Endothelial cell of umbilical vein (primary cell): ENCODE measurements around the gene MGLL. TPM values are rescaled to one million over a fixed set of nuclear protein-coding genes. Genes with fewer than 3 reads are reported as not detected.

Experiments used
- BruUV-seq: library from RNA; stranded (reverse); fragments of 400-500 nt; replicated peaks from 2 replicates; lab custom pipeline; 2021; lab: Mats Ljungman, UMichigan
- CTCF ChIA-PET: fragments of 300-600, 350-600 bp; sonication (Branson Sonifier 250); formaldehyde crosslinking; loops from one replicate; lab custom pipeline; 2021; ENCODE audit warnings: antibody characterized with exemption, inconsistent platforms; lab: Charles Lee
- POLR2A ChIA-PET: fragments of 300-600, 350-600 bp; sonication (Branson Sonifier 250); formaldehyde crosslinking; loops from one replicate; lab custom pipeline; 2021; ENCODE audit warnings: antibody characterized with exemption, inconsistent platforms; lab: Charles Lee
- DNase-seq: peaks from one replicate; pipeline ENCODE4 v3.0.0-alpha.2; 2011; ENCODE audit warnings: low read depth, low spot score
- FAIRE-seq: peaks from 2 replicates; lab custom pipeline; 2011; peaks lifted over from hg19 to GRCh38; lab: Jason Lieb, UNC
- H2AFZ ChIP-seq: 2 replicates; pipeline ENCODE4 v1.6.0; 2012; ENCODE audit warnings: low read depth, low read length, control low read depth, inconsistent platforms
- H3K27ac ChIP-seq: 2 replicates; pipeline ENCODE4 v1.5.1; 2011; ENCODE audit warnings: low read depth, mild to moderate bottlenecking, control low read depth, low read length, moderate library complexity; ENCODE audit not compliant: insufficient read depth
- H3K27me3 ChIP-seq, 2 experiments: 2 replicates each; pipeline versions ENCODE4 v1.6.0 to v1.6.1; 2011; ENCODE audit warnings: low read length in 2 of 2, mixed read lengths in 1 of 2; ENCODE audit not compliant: control insufficient read depth in 2 of 2, insufficient read depth in 2 of 2
- H3K36me3 ChIP-seq, 2 experiments: 2 replicates in 1 of 2; 3 replicates in 1 of 2; pipeline ENCODE4 v1.5.1; 2011; ENCODE audit warnings: low read length in 2 of 2, mild to moderate bottlenecking in 1 of 2, moderate library complexity in 1 of 2; ENCODE audit not compliant: control insufficient read depth in 2 of 2, insufficient read depth in 2 of 2; ENCODE audit errors: extremely low read depth in 1 of 2
- H3K4me1 ChIP-seq: 3 replicates; pipeline ENCODE4 v1.5.1; 2011; ENCODE audit warnings: mild to moderate bottlenecking, low read length; ENCODE audit not compliant: control insufficient read depth, insufficient read depth; ENCODE audit errors: extremely low read depth
- H3K4me2 ChIP-seq: 2 replicates; pipeline ENCODE4 v1.6.1; 2011; ENCODE audit warnings: low read length, control low read depth, mixed read lengths; ENCODE audit not compliant: insufficient read depth
- H3K4me3 ChIP-seq, 3 experiments: fragments of 200-600 bp in 1 of 3; sonication (generic), shearing (Covaris generic) in 1 of 3; replicated peaks in 1 of 3; 2 replicates each; pipeline ENCODE4 v1.5.1; 2011 to 2016; ENCODE audit warnings: control low read depth in 3 of 3, low read length in 3 of 3, mild to moderate bottlenecking in 2 of 3, inconsistent platforms in 1 of 3, low read depth in 1 of 3, moderate library complexity in 1 of 3; ENCODE audit not compliant: insufficient read depth in 1 of 3
- H3K79me2 ChIP-seq: 2 replicates; pipeline ENCODE4 v1.6.0; 2012; ENCODE audit warnings: low read length, inconsistent platforms; ENCODE audit not compliant: control insufficient read depth, insufficient read depth
- H3K9ac ChIP-seq: replicated peaks from 2 replicates; pipeline ENCODE3; 2011; ENCODE audit warnings: low read length, control low read depth; ENCODE audit not compliant: insufficient read depth; ENCODE audit errors: extremely low read depth
- H3K9me1 ChIP-seq: replicated peaks from 3 replicates; pipeline ENCODE4 v1.6.0; 2011; ENCODE audit warnings: mild to moderate bottlenecking, low read length; ENCODE audit not compliant: control insufficient read depth, insufficient read depth; ENCODE audit errors: extremely low read depth
- H3K9me3 ChIP-seq: replicated peaks from 2 replicates; pipeline ENCODE4 v1.5.1; 2012; ENCODE audit warnings: low read length, inconsistent platforms; ENCODE audit not compliant: control insufficient read depth, insufficient read depth
- H4K20me1 ChIP-seq: replicated peaks from 2 replicates; pipeline ENCODE3; 2011; ENCODE audit warnings: mild to moderate bottlenecking, low read length; ENCODE audit not compliant: control insufficient read depth, insufficient read depth; ENCODE audit errors: extremely low read depth
- CTCF ChIP-seq, 2 donors: IDR thresholded peaks; 1 replicate in 1 of 2; 2 replicates in 1 of 2; pipeline ENCODE4 v1.5.1; 2011; ENCODE audit warnings: low read length in 2 of 2, mild to moderate bottlenecking in 2 of 2, moderate library complexity in 2 of 2, control low read depth in 1 of 2, inconsistent platforms in 1 of 2, low read depth in 1 of 2; ENCODE audit not compliant: insufficient read depth in 1 of 2; ENCODE audit errors: extremely low read depth in 1 of 2
- EZH2 ChIP-seq: IDR thresholded peaks from 2 replicates; pipeline ENCODE4 v1.6.1; 2012; ENCODE audit warnings: borderline replicate concordance, low read depth, mild to moderate bottlenecking, moderate library complexity, low read length, inconsistent platforms; ENCODE audit not compliant: severe bottlenecking
- FOS ChIP-seq: IDR thresholded peaks from 2 replicates; pipeline ENCODE4 v1.6.1; 2011; ENCODE audit warnings: mild to moderate bottlenecking, low read length, moderate library complexity, borderline replicate concordance; ENCODE audit not compliant: insufficient read depth
- GATA2 ChIP-seq: IDR thresholded peaks from 2 replicates; pipeline ENCODE4 v1.7.0; 2011; ENCODE audit warnings: low read depth, mild to moderate bottlenecking, moderate library complexity, mixed read lengths, low read length; ENCODE audit not compliant: insufficient read length, insufficient read depth
- JUN ChIP-seq: IDR thresholded peaks from 2 replicates; pipeline ENCODE4 v1.6.1; 2011; ENCODE audit warnings: borderline replicate concordance, low read depth; ENCODE audit not compliant: insufficient read length, insufficient read depth
- MYC ChIP-seq: IDR thresholded peaks from one replicate; pipeline ENCODE4 v1.6.1; 2011; ENCODE audit warnings: mild to moderate bottlenecking, low read depth, low read length
- POLR2A ChIP-seq: IDR thresholded peaks from 2 replicates; pipeline ENCODE4 v1.6.1; 2012; ENCODE audit warnings: low read depth, mild to moderate bottlenecking, control low read depth, low read length
- POLR2AphosphoS5 ChIP-seq: IDR thresholded peaks from 2 replicates; pipeline ENCODE4 v1.6.1; 2012; ENCODE audit warnings: low read depth, mild to moderate bottlenecking, control low read depth, low read length, moderate library complexity; ENCODE audit not compliant: insufficient read depth
- dilution Hi-C: fragments of 300-500 bp; cut with MboI; formaldehyde crosslinking; loops from one replicate; pipeline ENCODE4 v1.15.0; 2019; ENCODE audit warnings: low sequenced_read_pairs; ENCODE audit not compliant: extremely low pct_ligation_motif_present
- intact Hi-C: fragments of 100-400 bp; cut with micrococcal nuclease; formaldehyde crosslinking; loops from one replicate; pipeline ENCODE4 v1.10.0; 2022
- polyA plus RNA-seq, 4 experiments: library from polyadenylated mRNA; depleted of rRNA in 3 of 4; stranded (reverse) in 3 of 4; unstranded in 1 of 4; fragments of >200 nt; gene quantifications; 2 replicates each; pipeline versions ENCODE4 v1.2.1 to v1.2.3, GENCODE V29; 2011 to 2012; ENCODE audit warnings: missing spikeins in 1 of 4
- total RNA-seq: library from RNA; stranded (reverse); gene quantifications from 2 replicates; pipeline ENCODE4 v1.2.3, GENCODE V29; 2021
- TF ChIP-seq, protein P1 (sequence below): IDR thresholded peaks from 2 replicates; pipeline ENCODE4 v1.6.1; 2011; ENCODE audit not compliant: insufficient read depth, insufficient read length

The MGLL gene
- total and polyA plus RNA-seq, 2 donors (not counting 3 experiments of a cell fraction or from before 2014, with no cell fraction given): 30.7 to 60.2 TPM

GRCh38 chr3:127720161-127720823, 102.0 kb downstream of the MGLL start:
- Histone ChIP-seq H3K9me1 (no peaks in the 10 kb centered on the region), H3K4me3 (no peak overlapping the region), H3K9ac (no peak overlapping the region), H2AFZ (no peak overlapping the region), H3K27ac (no peak overlapping the region), H3K9me3 (no peaks in the 10 kb centered on the region), H3K27me3 (no peaks in the 10 kb centered on the region), H3K4me2 (no peak overlapping the region), H3K79me2 (no peaks in the 10 kb centered on the region), H3K4me1 (no peaks in the 10 kb centered on the region), H4K20me1 (no peaks in the 10 kb centered on the region), H3K36me3 (peaks cover 0 to 3% of the 10 kb centered on the region in 2 experiments)
- BruUV-seq: no TSS peak
- CTCF ChIA-PET: no interaction called here
- POLR2A ChIA-PET: no interaction called here
- dilution Hi-C loops: no loop called here
- TF ChIP-seq FOS (no peak), JUN (no peak), EZH2 (no peak), POLR2A (no peak), GATA2 (no peak), POLR2AphosphoS5 (no peak), MYC (no peak), CTCF (IDR thresholded peaks at IDR 0.05; ENCODE audit: extremely low read depth in 1 of 2, insufficient read depth in 1 of 2, low read depth in 1 of 2, low read length in 2 of 2) (no peak)
- TF ChIP-seq, protein P1, sequence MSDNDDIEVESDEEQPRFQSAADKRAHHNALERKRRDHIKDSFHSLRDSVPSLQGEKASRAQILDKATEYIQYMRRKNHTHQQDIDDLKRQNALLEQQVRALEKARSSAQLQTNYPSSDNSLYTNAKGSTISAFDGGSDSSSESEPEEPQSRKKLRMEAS: no peak
- intact Hi-C loops: no loop called here
- DNase-seq (no peak), FAIRE-seq (no peak)
